NCI-H1417 treated with DMSO at 0.1 percent for 48 hours (cell line): ENCODE results near the gene GPR146.

Experiments used
- DNase-seq: peaks from one replicate; lab custom pipeline; 2025; lab: John Stamatoyannopoulos, UW

The GPR146 gene

GRCh38 chr7:1093916-1094508 lies 49.7 kb downstream of the GPR146 start:
- no peak for DNase-seq

GRCh38 chr7:1094870-1095269 lies 50.5 kb downstream of the GPR146 start:
- DNase-seq, result no peak

- no peak for DNase-seq
These were observed 51.3 kb downstream of the GPR146 start for GRCh38 chr7:1095621-1096155.

GRCh38 chr7:1096156-1097119 lies 52.1 kb downstream of the GPR146 start:
- DNase-seq, result no peak

- DNase-seq, result no peak
These were observed 52.8 kb downstream of the GPR146 start for GRCh38 chr7:1097120-1097504.

GRCh38 chr7:1098243-1099153 lies 54.2 kb downstream of the GPR146 start:
- DNase-seq, result no peak

- DNase-seq, result no peak
These were observed 54.8 kb downstream of the GPR146 start for GRCh38 chr7:1099154-1099542.

- no peak for DNase-seq
These were observed 55.3 kb downstream of the GPR146 start for GRCh38 chr7:1099637-1100036.

- no peak for DNase-seq
These were observed 56.0 kb downstream of the GPR146 start for GRCh38 chr7:1100386-1100785.

- DNase-seq, result no peak
These were observed 56.7 kb downstream of the GPR146 start for GRCh38 chr7:1100834-1101562.

- no peak for DNase-seq
These were observed 57.5 kb downstream of the GPR146 start for GRCh38 chr7:1101563-1102431.

- DNase-seq, result no peak
These were observed 58.9 kb downstream of the GPR146 start for GRCh38 chr7:1103009-1103788.

- no peak for DNase-seq
These were observed 59.6 kb downstream of the GPR146 start for GRCh38 chr7:1103789-1104515.

- DNase-seq, result no peak
These were observed 60.3 kb downstream of the GPR146 start for GRCh38 chr7:1104516-1105179.

- DNase-seq, result no peak
These were observed 60.8 kb downstream of the GPR146 start for GRCh38 chr7:1105189-1105588.

GRCh38 chr7:1106063-1106792 lies 61.9 kb downstream of the GPR146 start:
- DNase-seq, result no peak

GRCh38 chr7:1106793-1107421 lies 62.6 kb downstream of the GPR146 start:
- DNase-seq, result no peak
